ENCODE data around the gene BICRA. TPM values are rescaled to one million over a fixed set of nuclear protein-coding genes. Genes with fewer than 3 reads are reported as not detected.
A peak's percentile ranks its signal among the peaks of the same experiment; 100 is the strongest.
"Not testable (repeated sequence)": the region's sequence is repeated elsewhere in the genome, so short reads cannot be mapped to it uniquely, and the experiment has no call there.

Gene BICRA
- total RNA-seq, 2 experiments from 2014 or later = 4.4 to 16.0 TPM

DNA sequence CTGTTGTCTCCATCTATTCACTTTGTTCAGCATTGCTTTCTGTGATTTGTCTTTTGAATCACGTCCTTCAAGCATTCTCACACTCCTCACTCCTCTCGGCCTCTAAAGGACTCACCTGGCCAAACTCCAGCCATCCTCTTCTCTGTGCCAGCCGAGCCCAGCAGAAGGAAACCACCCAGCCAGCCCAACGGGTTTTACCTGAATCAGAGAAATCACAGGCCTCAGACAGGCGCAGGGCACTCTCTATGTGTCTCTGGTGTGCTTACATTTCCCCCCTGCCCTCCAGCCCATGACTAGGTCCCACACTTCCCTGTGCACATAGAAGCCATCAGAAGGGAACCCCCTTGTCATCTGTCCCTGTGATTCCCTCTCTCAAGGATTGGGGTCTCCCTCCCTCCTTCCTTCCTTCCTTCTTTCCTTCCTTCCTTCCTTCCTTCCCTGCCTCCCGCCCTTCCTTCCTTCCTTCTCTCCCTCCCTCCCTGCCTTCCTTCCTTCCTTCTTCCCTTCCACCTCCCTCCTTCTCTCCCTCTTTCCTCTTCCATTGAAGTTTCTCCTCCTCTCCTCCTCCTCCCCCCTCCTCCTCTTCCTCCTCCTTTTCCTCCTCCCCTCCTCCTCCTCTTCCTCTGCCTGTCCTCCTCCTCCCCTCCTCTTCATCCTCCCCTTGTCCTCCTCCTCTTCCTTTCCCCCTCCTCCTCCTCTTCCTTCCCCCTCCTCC lies 27.2 kb upstream of the BICRA start:
- intact Hi-C loops (cut with micrococcal nuclease; ENCODE audit: unreplicated experiment) = no loop called here
- H3K27ac ChIP-seq (ENCODE audit: low read depth, low read length, poor library complexity, severe bottlenecking) = peak overlapping the region; percentile 38
- ChIA-PET POLR2A (no interaction called here), CTCF (ENCODE audit: unreplicated experiment) (no interaction called here)
- H3K36me3 ChIP-seq (ENCODE audit: insufficient read depth, low read length) = no peaks in the 10 kb centered on the region; the same call in 1 of the 2 replicates
- TF ChIP-seq CTCF (conservative IDR thresholded peaks at IDR 0.05; ENCODE audit: low read length) (no peak), EZH2phosphoT487 (IDR thresholded peaks at IDR 0.05; ENCODE audit: borderline replicate concordance, low read depth, low read length) (no peak)
- H3K9me3 ChIP-seq (ENCODE audit: low read length) = peaks cover 9% of the 10 kb centered on the region
- no peaks in the 10 kb centered on the region for H3K9me2 ChIP-seq (ENCODE audit: insufficient read depth, low read length)
- peak overlapping the region; percentile 34 for H3K4me2 ChIP-seq (ENCODE audit: low read length)
- H4K20me1 ChIP-seq (ENCODE audit: insufficient read depth, low read length) = no peaks in the 10 kb centered on the region
- no peak for DNase-seq (ENCODE audit: low spot score)
- no peaks in the 10 kb centered on the region for H3K79me2 ChIP-seq (ENCODE audit: insufficient read depth, low read depth, low read length)
- BruUV-seq (replicated peaks) = no TSS peak
- H3K4me3 ChIP-seq (ENCODE audit: low read depth, low read length, poor library complexity, severe bottlenecking) = no peak overlapping the region
- peak overlapping the region; percentile 93 for H2AFZ ChIP-seq (ENCODE audit: low read length)
- peaks cover 52% of the 10 kb centered on the region for H3K4me1 ChIP-seq (ENCODE audit: insufficient read depth, low read length, poor library complexity, severe bottlenecking)

GRCh38 chr19:47582320-47582909 lies 26.5 kb upstream of the BICRA start:
- Histone ChIP-seq H3K27ac (ENCODE audit: low read depth, low read length, poor library complexity, severe bottlenecking) (peak overlapping the region; percentile 7), H3K4me3 (ENCODE audit: low read depth, low read length, poor library complexity, severe bottlenecking) (no peak overlapping the region), H3K4me1 (ENCODE audit: insufficient read depth, low read length, poor library complexity, severe bottlenecking) (peaks cover 45% of the 10 kb centered on the region), H2AFZ (ENCODE audit: low read length) (peak overlapping the region; percentile 13; the same call in 1 of the 2 replicates), H3K79me2 (ENCODE audit: insufficient read depth, low read depth, low read length) (no peaks in the 10 kb centered on the region), H3K4me2 (ENCODE audit: low read length) (peak overlapping the region; percentile 34; the same call in 1 of the 2 replicates), H3K9me3 (ENCODE audit: low read length) (peaks cover 9% of the 10 kb centered on the region), H3K36me3 (ENCODE audit: insufficient read depth, low read length) (no peaks in the 10 kb centered on the region; the same call in 1 of the 2 replicates), H4K20me1 (ENCODE audit: insufficient read depth, low read length) (no peaks in the 10 kb centered on the region), H3K9me2 (ENCODE audit: insufficient read depth, low read length) (no peaks in the 10 kb centered on the region)
- BruUV-seq (replicated peaks) = no TSS peak
- CTCF ChIA-PET (ENCODE audit: unreplicated experiment) = no interaction called here
- DNase-seq (ENCODE audit: low spot score) = no peak
- POLR2A ChIA-PET = no interaction called here
- TF ChIP-seq EZH2phosphoT487 (IDR thresholded peaks at IDR 0.05; ENCODE audit: borderline replicate concordance, low read depth, low read length) = no peak
- no peak for TF ChIP-seq CTCF (conservative IDR thresholded peaks at IDR 0.05; ENCODE audit: low read length)
- intact Hi-C loops (cut with micrococcal nuclease; ENCODE audit: unreplicated experiment) = no loop called here

- intact Hi-C loops (cut with micrococcal nuclease; ENCODE audit: unreplicated experiment); H4K20me1 ChIP-seq (ENCODE audit: insufficient read depth, low read length); H3K79me2 ChIP-seq (ENCODE audit: insufficient read depth, low read depth, low read length); H3K9me2 ChIP-seq (ENCODE audit: insufficient read depth, low read length); H3K9me3 ChIP-seq (ENCODE audit: low read length); H3K4me3 ChIP-seq (ENCODE audit: low read depth, low read length, poor library complexity, severe bottlenecking); BruUV-seq (replicated peaks); H3K27ac ChIP-seq (ENCODE audit: low read depth, low read length, poor library complexity, severe bottlenecking); CTCF ChIA-PET (ENCODE audit: unreplicated experiment); H3K4me2 ChIP-seq (ENCODE audit: low read length); DNase-seq (ENCODE audit: low spot score); H3K36me3 ChIP-seq (ENCODE audit: insufficient read depth, low read length); H2AFZ ChIP-seq (ENCODE audit: low read length): not testable (repeated sequence)
- POLR2A ChIA-PET = interaction anchor here (0.6 to 0.8 kb wide), 2 partner anchors 29 to 333 kb away, joined by 3 to 4 read pairs; no protein-coding TSS in a partner anchor
- H3K4me1 ChIP-seq (ENCODE audit: insufficient read depth, low read length, poor library complexity, severe bottlenecking) = peaks cover 38% of the 10 kb centered on the region
Observed at GRCh38 chr19:47583161-47583560, 25.8 kb upstream of the BICRA start.
